Endothelial cell of umbilical vein (primary cell): ENCODE measurements around the gene BCOR. TPM values are rescaled to one million over a fixed set of nuclear protein-coding genes. Genes with fewer than 3 reads are reported as not detected.

Experiments used
- BruUV-seq: library from RNA; stranded (reverse); fragments of 400-500 nt; replicated peaks from 2 replicates; lab custom pipeline; 2021; lab: Mats Ljungman, UMichigan
- CTCF ChIA-PET: fragments of 300-600, 350-600 bp; sonication (Branson Sonifier 250); formaldehyde crosslinking; loops from one replicate; lab custom pipeline; 2021; ENCODE audit warnings: antibody characterized with exemption, inconsistent platforms; lab: Charles Lee
- POLR2A ChIA-PET: fragments of 300-600, 350-600 bp; sonication (Branson Sonifier 250); formaldehyde crosslinking; loops from one replicate; lab custom pipeline; 2021; ENCODE audit warnings: antibody characterized with exemption, inconsistent platforms; lab: Charles Lee
- DNase-seq: peaks from one replicate; pipeline ENCODE4 v3.0.0-alpha.2; 2011; ENCODE audit warnings: low read depth, low spot score
- FAIRE-seq: peaks from 2 replicates; lab custom pipeline; 2011; peaks lifted over from hg19 to GRCh38; lab: Jason Lieb, UNC
- H2AFZ ChIP-seq: 2 replicates; pipeline ENCODE4 v1.6.0; 2012; ENCODE audit warnings: low read depth, low read length, control low read depth, inconsistent platforms
- H3K27ac ChIP-seq: 2 replicates; pipeline ENCODE4 v1.5.1; 2011; ENCODE audit warnings: low read depth, mild to moderate bottlenecking, control low read depth, low read length, moderate library complexity; ENCODE audit not compliant: insufficient read depth
- H3K27me3 ChIP-seq, 2 experiments: 2 replicates each; pipeline versions ENCODE4 v1.6.0 to v1.6.1; 2011; ENCODE audit warnings: low read length in 2 of 2, mixed read lengths in 1 of 2; ENCODE audit not compliant: control insufficient read depth in 2 of 2, insufficient read depth in 2 of 2
- H3K36me3 ChIP-seq, 2 experiments: 2 replicates in 1 of 2; 3 replicates in 1 of 2; pipeline ENCODE4 v1.5.1; 2011; ENCODE audit warnings: low read length in 2 of 2, mild to moderate bottlenecking in 1 of 2, moderate library complexity in 1 of 2; ENCODE audit not compliant: control insufficient read depth in 2 of 2, insufficient read depth in 2 of 2; ENCODE audit errors: extremely low read depth in 1 of 2
- H3K4me1 ChIP-seq: 3 replicates; pipeline ENCODE4 v1.5.1; 2011; ENCODE audit warnings: mild to moderate bottlenecking, low read length; ENCODE audit not compliant: control insufficient read depth, insufficient read depth; ENCODE audit errors: extremely low read depth
- H3K4me2 ChIP-seq: 2 replicates; pipeline ENCODE4 v1.6.1; 2011; ENCODE audit warnings: low read length, control low read depth, mixed read lengths; ENCODE audit not compliant: insufficient read depth
- H3K4me3 ChIP-seq, 3 experiments: fragments of 200-600 bp in 1 of 3; sonication (generic), shearing (Covaris generic) in 1 of 3; replicated peaks in 1 of 3; 2 replicates each; pipeline ENCODE4 v1.5.1; 2011 to 2016; ENCODE audit warnings: control low read depth in 3 of 3, low read length in 3 of 3, mild to moderate bottlenecking in 2 of 3, inconsistent platforms in 1 of 3, low read depth in 1 of 3, moderate library complexity in 1 of 3; ENCODE audit not compliant: insufficient read depth in 1 of 3
- H3K79me2 ChIP-seq: 2 replicates; pipeline ENCODE4 v1.6.0; 2012; ENCODE audit warnings: low read length, inconsistent platforms; ENCODE audit not compliant: control insufficient read depth, insufficient read depth
- H3K9ac ChIP-seq: replicated peaks from 2 replicates; pipeline ENCODE3; 2011; ENCODE audit warnings: low read length, control low read depth; ENCODE audit not compliant: insufficient read depth; ENCODE audit errors: extremely low read depth
- H3K9me1 ChIP-seq: replicated peaks from 3 replicates; pipeline ENCODE4 v1.6.0; 2011; ENCODE audit warnings: mild to moderate bottlenecking, low read length; ENCODE audit not compliant: control insufficient read depth, insufficient read depth; ENCODE audit errors: extremely low read depth
- H3K9me3 ChIP-seq: replicated peaks from 2 replicates; pipeline ENCODE4 v1.5.1; 2012; ENCODE audit warnings: low read length, inconsistent platforms; ENCODE audit not compliant: control insufficient read depth, insufficient read depth
- H4K20me1 ChIP-seq: replicated peaks from 2 replicates; pipeline ENCODE3; 2011; ENCODE audit warnings: mild to moderate bottlenecking, low read length; ENCODE audit not compliant: control insufficient read depth, insufficient read depth; ENCODE audit errors: extremely low read depth
- EZH2 ChIP-seq: IDR thresholded peaks from 2 replicates; pipeline ENCODE4 v1.6.1; 2012; ENCODE audit warnings: borderline replicate concordance, low read depth, mild to moderate bottlenecking, moderate library complexity, low read length, inconsistent platforms; ENCODE audit not compliant: severe bottlenecking
- FOS ChIP-seq: IDR thresholded peaks from 2 replicates; pipeline ENCODE4 v1.6.1; 2011; ENCODE audit warnings: mild to moderate bottlenecking, low read length, moderate library complexity, borderline replicate concordance; ENCODE audit not compliant: insufficient read depth
- GATA2 ChIP-seq: IDR thresholded peaks from 2 replicates; pipeline ENCODE4 v1.7.0; 2011; ENCODE audit warnings: low read depth, mild to moderate bottlenecking, moderate library complexity, mixed read lengths, low read length; ENCODE audit not compliant: insufficient read length, insufficient read depth
- JUN ChIP-seq: IDR thresholded peaks from 2 replicates; pipeline ENCODE4 v1.6.1; 2011; ENCODE audit warnings: borderline replicate concordance, low read depth; ENCODE audit not compliant: insufficient read length, insufficient read depth
- MYC ChIP-seq: IDR thresholded peaks from one replicate; pipeline ENCODE4 v1.6.1; 2011; ENCODE audit warnings: mild to moderate bottlenecking, low read depth, low read length
- POLR2A ChIP-seq: IDR thresholded peaks from 2 replicates; pipeline ENCODE4 v1.6.1; 2012; ENCODE audit warnings: low read depth, mild to moderate bottlenecking, control low read depth, low read length
- POLR2AphosphoS5 ChIP-seq: IDR thresholded peaks from 2 replicates; pipeline ENCODE4 v1.6.1; 2012; ENCODE audit warnings: low read depth, mild to moderate bottlenecking, control low read depth, low read length, moderate library complexity; ENCODE audit not compliant: insufficient read depth
- dilution Hi-C: fragments of 300-500 bp; cut with MboI; formaldehyde crosslinking; loops from one replicate; pipeline ENCODE4 v1.15.0; 2019; ENCODE audit warnings: low sequenced_read_pairs; ENCODE audit not compliant: extremely low pct_ligation_motif_present
- intact Hi-C: fragments of 100-400 bp; cut with micrococcal nuclease; formaldehyde crosslinking; loops from one replicate; pipeline ENCODE4 v1.10.0; 2022
- polyA plus RNA-seq, 4 experiments: library from polyadenylated mRNA; depleted of rRNA in 3 of 4; stranded (reverse) in 3 of 4; unstranded in 1 of 4; fragments of >200 nt; gene quantifications; 2 replicates each; pipeline versions ENCODE4 v1.2.1 to v1.2.3, GENCODE V29; 2011 to 2012; ENCODE audit warnings: missing spikeins in 1 of 4
- total RNA-seq: library from RNA; stranded (reverse); gene quantifications from 2 replicates; pipeline ENCODE4 v1.2.3, GENCODE V29; 2021
- TF ChIP-seq, protein P1 (sequence below): IDR thresholded peaks from 2 replicates; pipeline ENCODE4 v1.6.1; 2011; ENCODE audit not compliant: insufficient read depth, insufficient read length
- TF ChIP-seq, protein P2 (sequence below), 2 donors: IDR thresholded peaks; 1 replicate in 1 of 2; 2 replicates in 1 of 2; pipeline ENCODE4 v1.5.1; 2011; ENCODE audit warnings: low read length in 2 of 2, mild to moderate bottlenecking in 2 of 2, moderate library complexity in 2 of 2, control low read depth in 1 of 2, inconsistent platforms in 1 of 2, low read depth in 1 of 2; ENCODE audit not compliant: insufficient read depth in 1 of 2; ENCODE audit errors: extremely low read depth in 1 of 2

Gene BCOR
- total and polyA plus RNA-seq, 2 donors (not counting 3 experiments of a cell fraction or from before 2014, with no cell fraction given), result 10.1 to 24.2 TPM

DNA sequence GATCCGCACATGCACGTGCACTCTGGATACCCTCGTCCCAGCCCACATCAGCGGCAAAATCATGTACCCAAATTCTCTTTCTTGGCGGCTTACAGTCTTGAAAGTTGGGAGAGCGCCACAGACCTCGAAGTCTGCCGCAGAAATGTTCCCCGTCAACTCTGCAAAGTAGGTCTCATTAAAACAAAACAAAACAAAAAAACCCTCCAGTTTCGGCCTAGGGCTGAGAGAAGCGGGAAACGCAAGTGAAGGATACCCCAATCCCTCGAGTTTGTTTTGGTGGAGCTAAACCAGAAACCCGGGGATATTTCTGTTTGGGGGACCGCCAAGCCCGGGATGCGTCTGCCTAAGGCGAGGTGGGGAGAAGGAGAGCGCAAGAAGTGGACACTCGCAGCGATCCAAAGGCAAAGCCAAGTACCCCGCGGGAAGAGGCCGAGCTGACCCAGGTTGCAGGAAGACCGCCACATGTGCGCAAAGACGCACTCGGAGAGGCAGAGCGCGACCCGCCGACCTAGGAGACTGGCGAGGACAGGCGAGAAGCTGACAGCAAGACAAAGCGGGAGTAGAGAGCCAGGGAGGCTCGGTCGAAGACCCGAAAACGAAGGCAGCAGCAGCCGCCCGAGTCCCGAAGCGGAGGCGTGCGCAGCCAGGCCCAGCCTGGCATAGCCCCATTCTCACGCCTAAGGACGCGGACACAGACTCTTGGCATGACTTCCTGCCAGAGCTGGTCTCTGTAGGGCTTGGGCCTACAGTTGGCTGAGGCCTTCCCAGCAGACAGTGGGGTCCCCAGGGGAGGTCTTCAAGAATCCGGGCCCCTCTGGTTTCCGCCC, 49.6 kb upstream of the BCOR start:
- ChIA-PET POLR2A (no interaction called here), CTCF (interaction anchor here (1.1 kb wide), 1 partner anchor 21 kb away, joined by 3 read pairs; no protein-coding TSS in a partner anchor)
- intact Hi-C loops, result no loop called here
- Histone ChIP-seq H3K27ac (no peak overlapping the region), H3K4me2 (no peak overlapping the region), H2AFZ (no peak overlapping the region), H4K20me1 (no peaks in the 10 kb centered on the region), H3K4me1 (peaks cover 24% of the 10 kb centered on the region), H3K9ac (no peak overlapping the region), H3K79me2 (no peaks in the 10 kb centered on the region), H3K4me3 (no peak overlapping the region), H3K9me1 (no peaks in the 10 kb centered on the region), H3K9me3 (no peaks in the 10 kb centered on the region), H3K36me3 (no peaks in the 10 kb centered on the region), H3K27me3 (no peaks in the 10 kb centered on the region)
- no peak for TF ChIP-seq POLR2AphosphoS5
- TF ChIP-seq, protein P1, sequence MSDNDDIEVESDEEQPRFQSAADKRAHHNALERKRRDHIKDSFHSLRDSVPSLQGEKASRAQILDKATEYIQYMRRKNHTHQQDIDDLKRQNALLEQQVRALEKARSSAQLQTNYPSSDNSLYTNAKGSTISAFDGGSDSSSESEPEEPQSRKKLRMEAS, result no peak
- TF ChIP-seq MYC, result no peak
- no peak for TF ChIP-seq GATA2
- TF ChIP-seq POLR2A, result no peak
- no peak for TF ChIP-seq FOS
- TF ChIP-seq JUN, result no peak
- TF ChIP-seq, protein P2, sequence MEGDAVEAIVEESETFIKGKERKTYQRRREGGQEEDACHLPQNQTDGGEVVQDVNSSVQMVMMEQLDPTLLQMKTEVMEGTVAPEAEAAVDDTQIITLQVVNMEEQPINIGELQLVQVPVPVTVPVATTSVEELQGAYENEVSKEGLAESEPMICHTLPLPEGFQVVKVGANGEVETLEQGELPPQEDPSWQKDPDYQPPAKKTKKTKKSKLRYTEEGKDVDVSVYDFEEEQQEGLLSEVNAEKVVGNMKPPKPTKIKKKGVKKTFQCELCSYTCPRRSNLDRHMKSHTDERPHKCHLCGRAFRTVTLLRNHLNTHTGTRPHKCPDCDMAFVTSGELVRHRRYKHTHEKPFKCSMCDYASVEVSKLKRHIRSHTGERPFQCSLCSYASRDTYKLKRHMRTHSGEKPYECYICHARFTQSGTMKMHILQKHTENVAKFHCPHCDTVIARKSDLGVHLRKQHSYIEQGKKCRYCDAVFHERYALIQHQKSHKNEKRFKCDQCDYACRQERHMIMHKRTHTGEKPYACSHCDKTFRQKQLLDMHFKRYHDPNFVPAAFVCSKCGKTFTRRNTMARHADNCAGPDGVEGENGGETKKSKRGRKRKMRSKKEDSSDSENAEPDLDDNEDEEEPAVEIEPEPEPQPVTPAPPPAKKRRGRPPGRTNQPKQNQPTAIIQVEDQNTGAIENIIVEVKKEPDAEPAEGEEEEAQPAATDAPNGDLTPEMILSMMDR (IDR thresholded peaks at IDR 0.05; ENCODE audit: extremely low read depth in 1 of 2, insufficient read depth in 1 of 2, low read depth in 1 of 2, low read length in 2 of 2), result no peak
- TF ChIP-seq EZH2, result no peak
- BruUV-seq, result no TSS peak
- DNase-seq (no peak), FAIRE-seq (no peak)
- dilution Hi-C loops, result no loop called here
